GM12878 (cell line): Measurements from ENCODE around the gene APC2. TPM values are rescaled to one million over a fixed set of nuclear protein-coding genes. Genes with fewer than 3 reads are reported as not detected.

Source experiments
- ASH2L ChIP-seq: fragments of 300-600, 200-600 bp; sonication (generic); IDR thresholded peaks from 2 replicates; pipeline ENCODE4 v1.6.1; 2017; ENCODE audit warnings: low read depth, mild to moderate bottlenecking, borderline replicate concordance
- BACH1 ChIP-seq: fragments of 450-650 bp; IDR thresholded peaks from 2 replicates; pipeline ENCODE4 v1.6.1; 2017; ENCODE audit warnings: mild to moderate bottlenecking, borderline replicate concordance
- EZH2 ChIP-seq: IDR thresholded peaks from 2 replicates; pipeline ENCODE4 v1.6.1; 2012; ENCODE audit warnings: low read depth, mild to moderate bottlenecking, control low read depth, inconsistent platforms, low read length, borderline replicate concordance; ENCODE audit not compliant: control insufficient read depth
- HCFC1 ChIP-seq: fragments of 150-350 bp; IDR thresholded peaks from 2 replicates; pipeline ENCODE4 v1.6.1; 2014; ENCODE audit warnings: low read length
- IRF5 ChIP-seq: fragments of 450-650 bp; IDR thresholded peaks from 2 replicates; pipeline ENCODE4 v1.6.1; 2017; ENCODE audit warnings: borderline replicate concordance
- MEF2B ChIP-seq: fragments of 450-650 bp; IDR thresholded peaks from 2 replicates; pipeline ENCODE4 v1.6.1; 2018; ENCODE audit warnings: mild to moderate bottlenecking, moderate library complexity; ENCODE audit not compliant: partially characterized antibody, poor library complexity, severe bottlenecking
- NBN ChIP-seq: fragments of 450-650 bp; IDR thresholded peaks from 2 replicates; pipeline ENCODE4 v1.6.1; 2016
- NFYA ChIP-seq: IDR thresholded peaks from 2 replicates; pipeline ENCODE4 v1.6.1; 2011; ENCODE audit warnings: low read depth, mild to moderate bottlenecking, low read length, improper control_type of control experiment, borderline replicate concordance
- NRF1 ChIP-seq: conservative IDR thresholded peaks from 2 replicates; pipeline ENCODE4 v1.6.1; 2011; ENCODE audit warnings: mild to moderate bottlenecking, low read depth, low read length, improper control_type of control experiment
- PAX8 ChIP-seq: fragments of 450-650 bp; IDR thresholded peaks from 2 replicates; pipeline ENCODE4 v1.6.1; 2017; ENCODE audit warnings: mild to moderate bottlenecking, moderate library complexity
- RBBP5 ChIP-seq: fragments of 200-600 bp; sonication (generic); conservative IDR thresholded peaks from 2 replicates; pipeline ENCODE4 v1.6.1; 2016
- RELA ChIP-seq: fragments of 450-650 bp; IDR thresholded peaks from 2 replicates; pipeline ENCODE4 v1.8.0; 2014; ENCODE audit warnings: borderline replicate concordance; ENCODE audit not compliant: partially characterized antibody
- RFX5 ChIP-seq: IDR thresholded peaks from 2 replicates; pipeline ENCODE4 v1.6.1; 2011; ENCODE audit warnings: low read depth, low read length, improper control_type of control experiment
- SIX5 ChIP-seq: IDR thresholded peaks from 2 replicates; pipeline ENCODE4 v1.6.1; 2011; ENCODE audit warnings: mild to moderate bottlenecking, low read depth, low read length, moderate library complexity; ENCODE audit not compliant: severe bottlenecking
- SMAD1 ChIP-seq: fragments of 450-650 bp; IDR thresholded peaks from 2 replicates; pipeline ENCODE4 v1.6.1; 2018; ENCODE audit warnings: mild to moderate bottlenecking, low read depth; ENCODE audit not compliant: partially characterized antibody
- SMAD5 ChIP-seq: IDR thresholded peaks from 2 replicates; pipeline ENCODE4 v1.6.1; 2016; ENCODE audit warnings: antibody characterized with exemption, low read depth
- SREBF2 ChIP-seq: IDR thresholded peaks from 2 replicates; pipeline ENCODE4 v1.6.1; 2012; ENCODE audit warnings: mild to moderate bottlenecking, low read length
- TARDBP ChIP-seq: IDR thresholded peaks from 2 replicates; pipeline ENCODE4 v1.6.1; 2016; ENCODE audit warnings: borderline replicate concordance
- TCF3 ChIP-seq: IDR thresholded peaks from 2 replicates; pipeline ENCODE4 v1.6.1; 2012; ENCODE audit warnings: low read depth, mild to moderate bottlenecking, low read length, borderline replicate concordance; ENCODE audit not compliant: insufficient read depth
- TCF7 ChIP-seq: IDR thresholded peaks from 2 replicates; pipeline ENCODE4 v1.6.1; 2014; ENCODE audit warnings: antibody characterized with exemption, borderline replicate concordance
- USF2 ChIP-seq: IDR thresholded peaks from 2 replicates; pipeline ENCODE4 v1.6.1; 2011; ENCODE audit warnings: low read depth, low read length, improper control_type of control experiment, borderline replicate concordance
- ZNF274 ChIP-seq: IDR thresholded peaks from one replicate; pipeline ENCODE4 v1.8.0; 2011; ENCODE audit not compliant: insufficient read length, insufficient read depth
- polyA plus RNA-seq, 11 experiments: library from polyadenylated mRNA; depleted of rRNA in 4 of 11; unstranded in 6 of 11; stranded (reverse) in 5 of 11; fragments of >200 nt; fragmentation: Nextera tagmentation in 4 of 11; fragmentation: Illumina TruSeq in 1 of 11; extraction: Ambion mirVana in 4 of 11; extraction: Trizol in 1 of 11; gene quantifications; 1 replicate in 1 of 11; 2 replicates in 10 of 11; pipeline versions ENCODE4 v1.2.1 to v1.2.3, GENCODE V29; 2011 to 2016; ENCODE audit warnings: inconsistent platforms in 2 of 11, missing spikeins in 2 of 11, low read depth in 1 of 11
- total RNA-seq, 4 experiments: library from RNA; depleted of rRNA in 3 of 4; stranded (reverse); fragments of >200 nt in 3 of 4; fragmentation: Illumina TruSeq in 1 of 4; extraction: Trizol in 1 of 4; gene quantifications; 2 replicates each; pipeline versions ENCODE4 v1.2.1 to v1.2.3, GENCODE V29; 2013 to 2021
- TF ChIP-seq, protein P1 (sequence below): IDR thresholded peaks from 2 replicates; pipeline ENCODE4 v1.6.1; 2011; ENCODE audit warnings: borderline replicate concordance, low read depth, mild to moderate bottlenecking, moderate library complexity, low read length; ENCODE audit not compliant: insufficient read depth, poor library complexity, severe bottlenecking
- TF ChIP-seq, protein P2 (sequence below): fragments of 450-650 bp; IDR thresholded peaks from 2 replicates; pipeline ENCODE4 v1.6.1; 2017; ENCODE audit warnings: mild to moderate bottlenecking, moderate library complexity

Gene APC2
- total and polyA plus RNA-seq, 10 of the 15 experiments (the other 5 are each of a cell fraction or from before 2014, with no cell fraction given) = under 0.01 to 0.73 (median 0.04) TPM; not detected in 5

DNA sequence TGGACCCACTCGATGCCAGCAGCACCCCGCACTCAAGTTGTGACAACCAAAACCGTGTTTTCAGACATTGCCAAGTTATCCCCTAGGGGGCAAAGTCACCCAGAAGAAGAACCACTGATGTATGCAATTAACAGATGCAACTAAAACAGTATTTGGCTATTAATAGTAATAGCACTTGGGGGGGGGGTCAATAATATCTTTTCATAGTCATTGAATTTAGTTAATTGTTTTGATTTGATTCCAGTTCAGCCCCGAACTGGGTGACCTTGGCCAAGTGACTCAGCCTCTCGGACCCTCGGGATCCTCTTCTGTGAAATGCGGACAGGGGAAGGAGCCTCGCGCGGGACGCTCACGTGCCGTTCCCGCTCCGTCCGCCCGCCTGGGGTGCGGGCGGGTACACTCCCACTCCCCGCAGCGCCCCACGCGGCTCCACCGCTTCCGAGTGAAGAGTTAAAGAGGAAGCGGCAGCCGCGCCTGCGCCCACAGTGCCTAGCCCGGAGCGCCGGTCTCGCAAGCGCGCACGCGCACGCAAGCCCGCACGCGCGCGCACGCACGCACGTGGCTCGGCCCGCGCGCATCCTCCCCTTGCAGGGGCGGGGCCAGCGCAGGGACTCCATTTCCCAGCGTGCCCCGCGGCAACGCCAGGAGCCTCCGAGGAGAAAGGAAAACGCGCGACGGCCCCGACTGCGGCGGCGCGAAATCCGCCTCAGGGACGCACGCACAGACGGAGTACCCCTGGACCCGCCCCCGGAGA lies 43.0 kb upstream of the APC2 start (continued):
- TF ChIP-seq EZH2 (no peak), USF2 (peak; percentile 57), SMAD1 (no peak), SREBF2 (no peak), MEF2B (peak; percentile 89), NRF1 (peak; percentile 72), ASH2L (no peak), TCF7 (no peak), TARDBP (no peak), SMAD5 (no peak), HCFC1 (peak; percentile 91), PAX8 (no peak), RFX5 (no peak), RBBP5 (no peak), NBN (peak; percentile 84), BACH1 (peak; percentile 92), NFYA (no peak), ZNF274 (no peak), SIX5 (peak; percentile 77), TCF3 (no peak), IRF5 (no peak), RELA (peak; percentile 53)
- TF ChIP-seq, protein P1, sequence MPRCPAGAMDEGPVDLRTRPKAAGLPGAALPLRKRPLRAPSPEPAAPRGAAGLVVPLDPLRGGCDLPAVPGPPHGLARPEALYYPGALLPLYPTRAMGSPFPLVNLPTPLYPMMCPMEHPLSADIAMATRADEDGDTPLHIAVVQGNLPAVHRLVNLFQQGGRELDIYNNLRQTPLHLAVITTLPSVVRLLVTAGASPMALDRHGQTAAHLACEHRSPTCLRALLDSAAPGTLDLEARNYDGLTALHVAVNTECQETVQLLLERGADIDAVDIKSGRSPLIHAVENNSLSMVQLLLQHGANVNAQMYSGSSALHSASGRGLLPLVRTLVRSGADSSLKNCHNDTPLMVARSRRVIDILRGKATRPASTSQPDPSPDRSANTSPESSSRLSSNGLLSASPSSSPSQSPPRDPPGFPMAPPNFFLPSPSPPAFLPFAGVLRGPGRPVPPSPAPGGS = no peak
- TF ChIP-seq, protein P2, sequence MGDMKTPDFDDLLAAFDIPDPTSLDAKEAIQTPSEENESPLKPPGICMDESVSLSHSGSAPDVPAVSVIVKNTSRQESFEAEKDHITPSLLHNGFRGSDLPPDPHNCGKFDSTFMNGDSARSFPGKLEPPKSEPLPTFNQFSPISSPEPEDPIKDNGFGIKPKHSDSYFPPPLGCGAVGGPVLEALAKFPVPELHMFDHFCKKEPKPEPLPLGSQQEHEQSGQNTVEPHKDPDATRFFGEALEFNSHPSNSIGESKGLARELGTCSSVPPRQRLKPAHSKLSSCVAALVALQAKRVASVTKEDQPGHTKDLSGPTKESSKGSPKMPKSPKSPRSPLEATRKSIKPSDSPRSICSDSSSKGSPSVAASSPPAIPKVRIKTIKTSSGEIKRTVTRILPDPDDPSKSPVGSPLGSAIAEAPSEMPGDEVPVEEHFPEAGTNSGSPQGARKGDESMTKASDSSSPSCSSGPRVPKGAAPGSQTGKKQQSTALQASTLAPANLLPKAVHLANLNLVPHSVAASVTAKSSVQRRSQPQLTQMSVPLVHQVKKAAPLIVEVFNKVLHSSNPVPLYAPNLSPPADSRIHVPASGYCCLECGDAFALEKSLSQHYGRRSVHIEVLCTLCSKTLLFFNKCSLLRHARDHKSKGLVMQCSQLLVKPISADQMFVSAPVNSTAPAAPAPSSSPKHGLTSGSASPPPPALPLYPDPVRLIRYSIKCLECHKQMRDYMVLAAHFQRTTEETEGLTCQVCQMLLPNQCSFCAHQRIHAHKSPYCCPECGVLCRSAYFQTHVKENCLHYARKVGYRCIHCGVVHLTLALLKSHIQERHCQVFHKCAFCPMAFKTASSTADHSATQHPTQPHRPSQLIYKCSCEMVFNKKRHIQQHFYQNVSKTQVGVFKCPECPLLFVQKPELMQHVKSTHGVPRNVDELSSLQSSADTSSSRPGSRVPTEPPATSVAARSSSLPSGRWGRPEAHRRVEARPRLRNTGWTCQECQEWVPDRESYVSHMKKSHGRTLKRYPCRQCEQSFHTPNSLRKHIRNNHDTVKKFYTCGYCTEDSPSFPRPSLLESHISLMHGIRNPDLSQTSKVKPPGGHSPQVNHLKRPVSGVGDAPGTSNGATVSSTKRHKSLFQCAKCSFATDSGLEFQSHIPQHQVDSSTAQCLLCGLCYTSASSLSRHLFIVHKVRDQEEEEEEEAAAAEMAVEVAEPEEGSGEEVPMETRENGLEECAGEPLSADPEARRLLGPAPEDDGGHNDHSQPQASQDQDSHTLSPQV = peak; percentile 44; the same call in 1 of the 2 replicates
